HG03575 (cell line): ENCODE data around the gene NBPF14.
"Not testable (repeated sequence)": the region's sequence is repeated elsewhere in the genome, so short reads cannot be mapped to it uniquely, and the experiment has no call there.

Experiments used
- ATAC-seq: cut with Tn5 transposase; IDR thresholded peaks from one replicate; pipeline ENCODE4 v1.9.1; 2021; ENCODE audit not compliant: unreplicated experiment, insufficient number of reproducible peaks, low FRiP score; ENCODE audit errors: extremely low read depth

The NBPF14 gene, protein sequence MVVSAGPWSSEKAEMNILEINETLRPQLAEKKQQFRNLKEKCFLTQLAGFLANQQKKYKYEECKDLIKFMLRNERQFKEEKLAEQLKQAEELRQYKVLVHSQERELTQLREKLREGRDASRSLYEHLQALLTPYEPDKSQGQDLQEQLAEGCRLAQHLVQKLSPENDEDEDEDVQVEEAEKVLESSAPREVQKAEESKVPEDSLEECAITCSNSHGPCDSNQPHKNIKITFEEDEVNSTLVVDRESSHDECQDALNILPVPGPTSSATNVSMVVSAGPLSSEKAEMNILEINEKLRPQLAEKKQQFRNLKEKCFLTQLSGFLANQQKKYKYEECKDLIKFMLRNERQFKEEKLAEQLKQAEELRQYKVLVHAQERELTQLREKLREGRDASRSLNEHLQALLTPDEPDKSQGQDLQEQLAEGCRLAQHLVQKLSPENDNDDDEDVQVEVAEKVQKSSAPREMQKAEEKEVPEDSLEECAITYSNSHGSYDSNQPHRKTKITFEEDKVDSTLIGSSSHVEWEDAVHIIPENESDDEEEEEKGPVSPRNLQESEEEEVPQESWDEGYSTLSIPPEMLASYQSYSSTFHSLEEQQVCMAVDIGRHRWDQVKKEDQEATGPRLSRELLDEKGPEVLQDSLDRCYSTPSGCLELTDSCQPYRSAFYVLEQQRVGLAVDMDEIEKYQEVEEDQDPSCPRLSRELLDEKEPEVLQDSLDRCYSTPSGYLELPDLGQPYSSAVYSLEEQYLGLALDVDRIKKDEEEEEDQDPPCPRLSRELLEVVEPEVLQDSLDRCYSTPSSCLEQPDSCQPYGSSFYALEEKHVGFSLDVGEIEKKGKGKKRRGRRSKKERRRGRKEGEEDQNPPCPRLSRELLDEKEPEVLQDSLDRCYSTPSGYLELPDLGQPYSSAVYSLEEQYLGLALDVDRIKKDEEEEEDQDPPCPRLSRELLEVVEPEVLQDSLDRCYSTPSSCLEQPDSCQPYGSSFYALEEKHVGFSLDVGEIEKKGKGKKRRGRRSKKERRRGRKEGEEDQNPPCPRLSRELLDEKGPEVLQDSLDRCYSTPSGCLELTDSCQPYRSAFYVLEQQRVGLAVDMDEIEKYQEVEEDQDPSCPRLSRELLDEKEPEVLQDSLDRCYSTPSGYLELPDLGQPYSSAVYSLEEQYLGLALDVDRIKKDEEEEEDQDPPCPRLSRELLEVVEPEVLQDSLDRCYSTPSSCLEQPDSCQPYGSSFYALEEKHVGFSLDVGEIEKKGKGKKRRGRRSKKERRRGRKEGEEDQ (N-terminal part only)

DNA sequence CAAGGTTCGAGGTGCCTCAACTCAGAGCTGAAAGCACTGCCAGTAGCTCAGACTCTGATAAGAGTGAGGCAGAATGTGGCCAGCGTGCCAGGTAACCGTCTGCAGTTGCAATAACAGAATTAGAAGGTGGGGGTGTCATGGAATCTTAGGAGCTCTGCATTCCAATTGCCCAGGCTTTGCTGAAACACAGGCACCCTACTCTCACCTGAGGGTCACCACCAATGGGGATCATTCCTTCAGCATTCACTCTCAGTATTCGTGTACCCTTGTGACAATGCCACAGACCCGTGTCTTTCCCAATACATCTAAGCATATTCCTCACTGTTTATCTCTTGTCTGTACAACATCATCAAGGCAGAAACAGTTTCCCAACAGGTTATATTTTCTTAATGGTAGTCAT lies at the start of gene NBPF14:
NBPF14 (minus strand) TSS at position 101 of the 400 bp plus-strand sequence. CDS start 294 bp downstream, outside the sequence.
- not testable (repeated sequence) for ATAC-seq

DNA sequence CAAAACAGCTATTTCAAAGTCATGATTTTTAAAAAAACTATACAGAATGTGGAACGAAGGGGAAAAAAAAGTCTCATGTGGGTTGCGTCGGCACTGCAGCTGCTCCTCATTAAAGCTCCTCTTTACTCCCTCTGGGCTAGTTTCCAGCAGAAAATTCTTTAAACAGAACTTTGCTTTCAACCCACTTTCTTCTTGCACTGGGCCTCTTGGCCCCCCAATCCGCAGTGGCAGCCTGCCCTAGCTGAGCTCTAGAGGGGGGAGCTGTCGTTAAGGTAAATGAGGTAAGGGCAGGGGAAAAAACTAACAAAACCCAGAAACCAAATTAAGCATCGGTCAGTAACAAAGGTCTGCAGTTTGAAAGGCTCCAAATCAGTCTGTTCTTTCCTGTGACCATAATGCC lies 29.6 kb upstream of the NBPF14 start:
- ATAC-seq = not testable (repeated sequence)

DNA sequence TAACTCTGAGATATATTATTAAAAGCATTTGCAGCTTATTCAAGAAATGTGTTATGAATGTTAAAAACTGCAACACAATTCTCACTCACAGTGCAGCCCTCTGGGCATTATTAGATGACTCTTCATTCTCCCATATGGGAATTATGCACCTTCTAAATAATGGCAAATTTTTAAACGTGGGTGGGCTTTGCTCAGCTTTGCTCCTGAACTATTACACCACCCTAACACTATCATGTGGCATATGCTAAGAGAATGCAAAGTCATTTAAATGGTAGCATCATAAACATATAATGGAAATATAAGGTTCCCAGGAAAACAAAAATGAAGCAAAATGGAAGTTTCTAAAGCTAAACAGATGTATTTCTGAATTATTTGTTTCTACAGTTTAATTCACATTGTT lies 22.4 kb upstream of the NBPF14 start:
- ATAC-seq = not testable (repeated sequence)

DNA sequence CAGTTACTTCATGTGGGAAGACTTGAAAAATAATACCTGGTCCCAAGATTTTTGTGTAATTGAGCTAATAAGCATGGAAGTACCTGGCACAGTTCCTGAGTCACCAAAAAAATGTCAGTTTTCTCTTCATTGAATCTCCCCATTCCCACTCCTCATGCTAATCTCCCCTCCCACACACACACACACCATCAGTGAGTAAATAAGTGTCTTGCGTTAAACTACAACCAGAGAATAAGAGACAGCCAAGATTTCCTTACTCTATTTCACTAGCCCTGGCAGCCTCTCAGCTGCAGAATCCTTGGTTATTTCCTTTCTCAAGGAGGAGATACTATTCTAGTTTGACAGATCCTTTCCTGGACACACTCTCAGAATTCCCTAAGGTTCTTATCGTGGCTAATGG lies 9.5 kb upstream of the NBPF14 start:
- ATAC-seq = not testable (repeated sequence)

DNA sequence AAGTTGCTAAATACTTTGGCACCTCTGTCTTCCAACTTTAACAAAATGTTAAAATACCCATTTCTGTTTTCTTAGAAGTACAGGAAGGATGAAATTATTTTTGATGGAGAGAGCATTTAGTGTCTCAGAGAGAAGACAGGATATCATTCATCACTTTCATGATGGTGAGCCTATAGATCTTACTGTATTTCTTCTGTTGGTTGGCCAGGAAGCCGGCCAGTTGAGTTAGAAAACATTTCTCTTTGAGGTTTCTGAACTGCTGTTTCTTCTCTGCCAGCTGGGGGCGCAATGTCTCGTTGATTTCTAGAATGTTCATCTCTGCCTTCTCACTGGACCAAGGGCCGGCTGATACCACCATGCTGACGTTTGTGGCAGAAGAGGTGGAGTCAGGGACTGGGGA lies 451 bp downstream of the NBPF14 start:
- not testable (repeated sequence) for ATAC-seq

DNA sequence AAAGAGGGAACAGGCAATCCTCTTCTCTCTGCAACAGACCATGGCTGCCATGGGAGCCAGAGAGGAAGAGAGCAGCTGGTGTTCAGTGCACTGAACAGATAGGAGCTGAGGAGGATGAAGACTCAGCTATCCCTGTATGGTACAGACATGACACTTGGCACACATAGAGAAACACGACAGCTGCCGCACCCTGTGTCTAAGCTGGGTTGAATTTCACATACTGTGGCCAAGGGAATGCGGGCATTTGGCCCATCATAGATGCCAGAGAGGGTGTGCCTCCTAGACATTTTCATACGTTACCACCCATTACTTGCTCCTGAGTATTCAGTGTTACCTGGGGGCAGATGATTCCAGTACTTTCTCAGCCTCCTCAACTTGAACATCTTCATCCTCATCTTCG lies 4.7 kb downstream of the NBPF14 start:
- not testable (repeated sequence) for ATAC-seq

DNA sequence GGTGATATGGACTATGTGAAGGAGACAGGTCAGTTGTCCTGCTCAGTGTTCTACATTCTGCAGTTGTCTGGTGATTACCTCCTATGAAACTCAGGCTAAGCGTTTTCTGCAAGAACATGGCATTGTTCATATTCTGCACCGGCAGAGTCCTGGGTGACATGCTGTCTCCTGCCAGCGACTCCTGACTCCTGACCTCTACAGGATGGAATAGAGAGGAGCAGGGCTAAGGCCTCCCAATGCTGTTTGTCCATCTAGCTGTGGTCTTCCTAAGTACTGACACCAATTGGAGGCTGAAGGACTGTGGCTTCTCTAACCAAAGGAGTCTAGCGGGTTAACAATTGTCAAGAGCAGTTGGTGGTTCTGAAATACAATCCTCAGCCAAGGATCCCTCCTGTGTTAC lies 63.7 kb downstream of the NBPF14 start:
- ATAC-seq = not testable (repeated sequence)

DNA sequence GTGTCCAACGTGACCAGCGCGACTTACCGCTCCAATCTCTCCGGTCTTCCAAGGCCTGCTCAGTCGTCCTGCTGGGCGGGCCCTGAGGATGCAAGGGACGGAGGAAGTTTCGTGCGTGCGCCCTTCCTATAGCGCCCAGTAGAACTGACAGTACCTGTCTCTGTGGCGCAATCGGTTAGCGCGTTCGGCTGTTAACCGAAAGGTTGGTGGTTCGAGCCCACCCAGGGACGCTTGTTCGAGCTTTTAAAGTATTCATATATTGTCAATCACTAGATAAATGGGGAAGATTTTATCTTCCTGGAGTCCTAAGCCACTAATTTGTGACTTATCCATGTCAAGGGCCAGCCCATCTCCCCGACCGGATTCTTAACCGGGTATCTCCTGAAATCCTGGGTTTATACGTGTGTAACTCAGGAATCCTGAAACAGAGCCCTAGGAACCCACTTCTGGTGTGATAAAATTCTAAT lies 66.7 kb downstream of the NBPF14 start:
- ATAC-seq = not testable (repeated sequence)

DNA sequence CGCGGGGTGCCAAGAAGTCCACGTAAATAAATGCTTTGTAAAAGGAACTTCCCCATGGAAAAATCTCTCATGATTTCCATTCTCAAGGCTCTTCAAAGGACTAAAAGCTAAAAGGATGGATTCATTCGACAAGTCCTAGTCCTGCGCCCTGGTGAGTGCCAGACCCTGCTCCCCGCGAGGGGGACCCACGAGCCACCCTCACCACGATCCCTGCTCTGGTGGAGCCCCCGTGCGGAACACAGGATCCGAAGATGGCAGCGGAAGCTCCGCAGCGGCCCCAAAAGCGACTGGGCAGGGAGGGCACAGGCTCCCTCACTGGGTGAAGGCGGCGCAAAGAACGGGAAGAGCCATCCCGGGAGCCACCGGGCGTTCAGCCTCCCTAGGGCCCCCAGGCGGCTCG lies 67.2 kb downstream of the NBPF14 start:
- ATAC-seq = not testable (repeated sequence)

DNA sequence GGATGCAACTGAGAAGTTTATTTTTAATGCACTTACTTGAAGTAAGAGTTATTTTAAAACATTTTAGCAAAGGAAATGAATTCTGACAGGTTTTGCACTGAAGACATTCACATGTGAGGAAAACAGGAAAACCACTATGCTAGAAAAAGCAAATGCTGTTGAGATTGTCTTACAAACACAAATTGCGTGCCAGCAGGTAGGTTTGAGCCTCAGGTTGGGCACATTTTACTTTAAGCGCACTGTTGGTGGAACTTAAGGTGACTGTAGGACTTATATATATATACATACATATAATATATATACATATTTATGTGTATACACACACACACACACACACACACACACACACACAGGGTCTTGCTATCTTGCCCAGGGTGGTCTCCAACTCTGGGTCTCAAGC lies 69.2 kb downstream of the NBPF14 start:
- ATAC-seq = not testable (repeated sequence)

DNA sequence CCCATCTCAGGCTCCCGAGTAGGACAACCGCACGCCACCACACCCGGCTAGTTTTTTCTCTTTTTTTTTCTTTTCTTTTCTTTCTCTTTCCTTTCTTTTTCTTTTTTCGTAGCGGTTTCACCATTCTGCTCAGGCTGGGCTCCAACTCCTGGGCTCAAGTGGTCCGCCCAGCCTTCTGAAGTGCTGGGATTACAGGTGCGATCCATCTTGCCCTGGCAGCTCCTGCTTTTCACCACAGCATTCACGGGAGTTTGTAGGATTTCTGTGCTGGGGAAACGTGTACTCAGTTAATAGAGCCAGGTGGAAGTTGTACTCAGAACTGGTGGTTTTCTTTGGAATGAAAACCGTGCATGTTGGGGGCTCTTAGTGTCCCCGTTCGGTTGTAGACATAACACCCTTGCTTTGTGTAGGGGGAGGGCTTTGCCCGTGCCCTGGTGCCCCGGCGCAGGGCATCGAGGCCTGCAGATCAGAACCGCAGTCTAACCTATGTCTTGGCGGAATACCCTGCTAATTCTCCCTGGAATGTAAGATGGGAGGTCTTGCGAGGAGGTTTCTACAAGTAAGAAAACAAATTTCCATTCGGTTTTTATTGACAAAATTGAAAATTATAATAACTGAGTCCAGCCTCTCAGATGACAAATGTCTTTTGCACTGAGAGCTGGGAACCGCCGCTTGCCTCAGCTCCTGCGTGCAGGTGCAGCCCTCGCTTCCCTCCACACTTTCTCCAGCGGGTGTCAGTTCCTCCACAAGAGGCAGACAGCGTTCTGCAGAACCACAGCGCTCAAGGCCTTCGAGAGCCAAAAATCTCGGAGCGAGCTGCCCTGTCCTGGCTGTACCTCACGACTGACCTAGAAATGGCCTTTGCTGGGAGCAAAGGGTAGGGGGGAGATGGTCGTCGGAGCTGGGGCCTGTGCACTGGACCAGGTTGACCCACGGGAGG lies 72.3 kb downstream of the NBPF14 start:
- not testable (repeated sequence) for ATAC-seq

DNA sequence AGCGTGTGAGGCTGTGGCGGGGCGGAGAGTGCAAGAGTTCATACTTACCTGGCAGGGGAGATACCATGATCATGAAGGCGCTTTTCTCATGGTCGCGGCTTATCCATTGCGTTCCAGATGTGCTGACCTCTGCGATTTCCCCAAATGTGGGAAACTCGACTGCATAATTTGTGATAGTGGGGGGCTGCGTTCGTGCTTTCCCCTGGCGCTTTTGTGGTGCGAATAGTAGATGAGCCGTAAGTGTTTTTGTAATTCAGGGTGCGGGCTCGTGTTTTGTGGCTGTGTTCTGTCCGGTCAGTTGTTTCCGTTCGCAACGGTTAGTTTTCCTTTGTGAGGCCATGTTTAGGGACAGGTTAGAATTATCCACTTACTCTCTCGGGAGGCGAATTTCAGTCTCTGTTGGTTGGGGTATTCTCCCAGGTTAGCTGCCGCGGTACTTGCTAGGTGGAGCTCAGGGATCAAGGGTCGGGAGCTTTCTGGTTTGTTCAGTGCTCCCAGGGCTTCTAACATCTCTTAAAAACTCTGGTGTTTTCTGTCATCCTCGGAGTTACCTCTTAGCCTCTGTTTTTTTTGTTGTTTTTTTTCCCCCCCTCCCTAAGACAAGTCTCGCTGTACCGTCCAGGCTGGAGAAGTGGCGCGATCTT lies 73.1 kb downstream of the NBPF14 start:
- ATAC-seq = peak; percentile 59

DNA sequence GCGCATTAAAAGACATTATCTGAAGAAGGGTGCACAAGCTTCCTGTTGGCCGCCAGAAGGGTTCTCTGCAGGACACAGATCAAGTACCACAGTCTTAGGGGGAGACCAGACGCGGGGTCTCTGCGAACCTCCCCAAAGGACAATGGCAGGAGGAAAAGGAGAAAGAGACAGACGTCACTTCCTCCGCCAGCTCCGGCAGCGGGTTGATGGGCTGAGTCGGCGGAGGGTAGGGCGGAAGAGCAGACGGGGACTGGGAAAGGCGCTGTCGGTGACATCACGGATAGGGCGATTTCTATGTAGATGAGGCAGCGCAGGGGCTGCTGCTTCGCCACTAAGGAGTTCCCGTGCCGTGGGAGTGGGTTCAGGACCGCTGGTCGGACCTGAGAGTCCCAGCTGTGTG lies 73.7 kb downstream of the NBPF14 start:
- ATAC-seq = not testable (repeated sequence)

DNA sequence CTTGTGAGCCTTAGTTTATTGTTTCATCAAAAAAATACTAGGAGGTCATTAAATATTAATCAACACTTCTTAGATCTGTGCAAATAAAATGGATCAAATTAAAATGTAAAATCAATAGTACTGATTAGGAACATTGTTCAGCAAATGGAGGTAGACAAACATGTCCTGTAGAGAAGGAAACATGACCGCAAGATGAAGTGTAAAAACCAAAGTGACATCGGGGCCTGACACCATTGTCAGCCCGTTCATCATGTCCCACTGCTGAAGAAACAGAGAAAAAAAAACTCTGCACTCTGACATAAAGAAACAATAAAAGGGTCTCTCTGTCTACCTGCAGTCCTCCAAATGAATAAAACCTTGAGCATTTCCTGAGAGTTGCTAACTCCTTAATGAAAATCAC lies 81.5 kb downstream of the NBPF14 start:
- ATAC-seq = not testable (repeated sequence)

DNA sequence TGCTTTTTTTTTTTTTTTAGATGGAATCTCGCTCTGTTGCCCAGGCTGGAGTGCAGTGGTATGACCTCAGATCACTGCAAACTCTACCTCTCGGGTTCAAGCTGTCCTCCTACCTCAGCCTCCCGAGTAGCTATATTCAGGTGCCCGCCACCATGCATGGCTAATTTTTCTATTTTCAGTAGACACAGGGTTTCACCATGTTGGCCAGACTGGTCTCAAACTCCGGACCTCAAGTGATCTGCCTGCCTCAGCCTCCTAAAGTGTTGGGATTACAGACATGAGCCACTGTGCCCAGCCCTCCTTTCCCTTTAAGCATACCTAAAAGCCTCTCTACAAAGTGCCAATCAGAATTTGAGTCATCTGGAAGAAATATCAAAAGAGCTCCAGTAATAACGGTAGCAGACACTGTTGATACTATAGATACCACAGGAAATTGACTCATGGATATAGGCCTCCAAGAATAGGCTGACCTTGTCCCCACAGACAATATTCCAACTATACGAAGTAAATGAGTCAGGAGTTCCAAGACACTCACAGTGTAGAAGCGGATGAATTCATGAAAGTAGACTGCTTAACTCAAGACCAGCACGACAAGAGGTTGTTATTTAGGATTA lies 83.1 kb downstream of the NBPF14 start:
- ATAC-seq = not testable (repeated sequence)

DNA sequence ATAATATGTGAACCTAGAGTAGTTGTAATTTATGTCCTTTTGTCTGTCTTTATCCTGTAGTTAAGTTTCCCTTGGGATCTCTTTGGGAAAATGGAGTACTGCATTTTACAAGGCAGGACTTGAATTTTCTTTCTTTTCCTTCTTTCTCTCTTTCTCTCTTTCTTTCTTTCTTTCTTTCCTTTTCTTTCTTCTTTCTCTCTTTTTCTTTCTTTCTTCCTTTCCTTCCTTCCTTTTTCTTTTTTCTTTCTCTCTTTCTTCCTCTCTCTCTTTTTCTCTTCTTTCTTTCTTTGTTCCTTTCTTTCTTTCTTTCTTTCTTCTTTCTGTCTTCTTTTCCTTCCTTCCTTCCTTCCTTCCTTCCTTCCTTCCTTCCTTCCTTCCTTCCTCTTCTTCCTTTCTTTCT lies 101.9 kb downstream of the NBPF14 start:
- not testable (repeated sequence) for ATAC-seq

DNA sequence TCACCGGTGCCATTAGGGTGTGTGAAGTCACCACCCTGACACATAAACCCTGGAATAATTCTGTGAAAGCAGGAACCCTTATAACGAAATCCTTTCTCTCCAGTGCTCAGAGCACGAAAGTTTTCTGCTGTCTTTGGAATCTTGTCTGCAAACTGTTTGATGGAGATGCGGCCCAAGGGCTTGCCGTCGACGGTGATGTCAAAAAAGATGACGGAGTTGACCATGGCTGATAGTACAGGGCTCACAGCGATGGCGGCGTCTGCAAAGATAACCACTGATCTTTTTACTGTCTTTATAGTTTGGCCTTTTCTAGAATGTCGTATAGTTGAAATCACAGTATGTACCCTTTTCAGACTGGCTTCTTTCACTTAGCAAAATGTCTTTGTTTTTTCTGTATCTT lies 112.8 kb downstream of the NBPF14 start, which contains the start of gene PPIAL4G:
PPIAL4G (minus strand) TSS at position 274 of the 400 bp plus-strand sequence; CDS start at position 224, 50 bp downstream.
- ATAC-seq = not testable (repeated sequence)
